GM21723 (cell line): ENCODE measurements around the gene KLHDC4.
"Not testable (repeated sequence)": the region's sequence is repeated elsewhere in the genome, so short reads cannot be mapped to it uniquely, and the experiment has no call there.

Source experiments
- ATAC-seq: cut with Tn5 transposase; IDR thresholded peaks from one replicate; pipeline ENCODE4 v1.9.1; 2021; ENCODE audit warnings: mild to moderate bottlenecking, moderate library complexity; ENCODE audit not compliant: unreplicated experiment

The KLHDC4 gene

GRCh38 chr16:87685766-87686165, 80.0 kb downstream of the KLHDC4 start:
- ATAC-seq = no peak

- ATAC-seq = no peak
Measured at GRCh38 chr16:87685405-87685755, 80.4 kb downstream of the KLHDC4 start.

- ATAC-seq = no peak
Measured at GRCh38 chr16:87684711-87685404, 80.9 kb downstream of the KLHDC4 start.

- ATAC-seq = no peak
Measured at GRCh38 chr16:87684106-87684677, 81.6 kb downstream of the KLHDC4 start.

- ATAC-seq = no peak
Measured at GRCh38 chr16:87682852-87683399, 82.9 kb downstream of the KLHDC4 start.

- ATAC-seq = no peak
Measured at GRCh38 chr16:87681981-87682570, 83.7 kb downstream of the KLHDC4 start.

- not testable (repeated sequence) for ATAC-seq
Measured at GRCh38 chr16:87681051-87681602, 84.7 kb downstream of the KLHDC4 start.

GRCh38 chr16:87680272-87680644, 85.5 kb downstream of the KLHDC4 start:
- no peak for ATAC-seq

GRCh38 chr16:87679593-87680271, 86.1 kb downstream of the KLHDC4 start:
- no peak for ATAC-seq

GRCh38 chr16:87678618-87679017, 87.2 kb downstream of the KLHDC4 start:
- ATAC-seq = no peak

- ATAC-seq = no peak
Measured at GRCh38 chr16:87677830-87678229, 88.0 kb downstream of the KLHDC4 start.

GRCh38 chr16:87675111-87675719, 90.6 kb downstream of the KLHDC4 start:
- no peak for ATAC-seq

GRCh38 chr16:87674419-87674818, 91.4 kb downstream of the KLHDC4 start:
- ATAC-seq = no peak

GRCh38 chr16:87671715-87672270, 94.0 kb downstream of the KLHDC4 start:
- peak; percentile 67 for ATAC-seq

- peak; percentile 27 for ATAC-seq
Measured at GRCh38 chr16:87671221-87671620, 94.6 kb downstream of the KLHDC4 start.

GRCh38 chr16:87669672-87670071, 96.1 kb downstream of the KLHDC4 start:
- ATAC-seq = no peak

GRCh38 chr16:87667946-87668345, 97.8 kb downstream of the KLHDC4 start:
- ATAC-seq = no peak

- no peak for ATAC-seq
Measured at GRCh38 chr16:87667443-87667842, 98.3 kb downstream of the KLHDC4 start.

GRCh38 chr16:87666919-87667318, 98.9 kb downstream of the KLHDC4 start:
- ATAC-seq = no peak

GRCh38 chr16:87665193-87665592, 100.6 kb downstream of the KLHDC4 start:
- no peak for ATAC-seq

GRCh38 chr16:87664792-87665191, 101.0 kb downstream of the KLHDC4 start:
- ATAC-seq = no peak
